ENCODE results near the gene KIFC3.

DNA sequence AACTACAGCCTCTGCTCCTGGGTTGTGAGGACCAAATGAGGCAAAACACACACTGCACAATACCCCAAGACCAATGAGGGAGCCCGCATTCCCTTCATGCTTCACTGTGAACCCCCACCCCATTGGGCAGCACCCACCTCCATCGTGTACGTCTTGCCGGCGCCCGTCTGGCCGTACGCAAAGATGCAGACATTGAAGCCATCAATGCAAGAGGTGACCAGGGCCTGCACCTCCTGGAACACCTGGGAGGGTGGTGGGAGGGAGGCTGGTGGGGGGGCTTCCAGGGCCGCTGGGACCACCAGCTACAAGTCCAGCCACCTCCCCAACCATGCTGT lies 38.3 kb downstream of the KIFC3 start:
- TF ChIP-seq POLR2AphosphoS5 (IDR thresholded peaks at IDR 0.05; ENCODE audit: insufficient read depth in 1 of 2, low read depth in 1 of 2) (no peak), POLR2A (IDR thresholded peaks at IDR 0.05) (no peak)
- TF ChIP-seq, protein P1, sequence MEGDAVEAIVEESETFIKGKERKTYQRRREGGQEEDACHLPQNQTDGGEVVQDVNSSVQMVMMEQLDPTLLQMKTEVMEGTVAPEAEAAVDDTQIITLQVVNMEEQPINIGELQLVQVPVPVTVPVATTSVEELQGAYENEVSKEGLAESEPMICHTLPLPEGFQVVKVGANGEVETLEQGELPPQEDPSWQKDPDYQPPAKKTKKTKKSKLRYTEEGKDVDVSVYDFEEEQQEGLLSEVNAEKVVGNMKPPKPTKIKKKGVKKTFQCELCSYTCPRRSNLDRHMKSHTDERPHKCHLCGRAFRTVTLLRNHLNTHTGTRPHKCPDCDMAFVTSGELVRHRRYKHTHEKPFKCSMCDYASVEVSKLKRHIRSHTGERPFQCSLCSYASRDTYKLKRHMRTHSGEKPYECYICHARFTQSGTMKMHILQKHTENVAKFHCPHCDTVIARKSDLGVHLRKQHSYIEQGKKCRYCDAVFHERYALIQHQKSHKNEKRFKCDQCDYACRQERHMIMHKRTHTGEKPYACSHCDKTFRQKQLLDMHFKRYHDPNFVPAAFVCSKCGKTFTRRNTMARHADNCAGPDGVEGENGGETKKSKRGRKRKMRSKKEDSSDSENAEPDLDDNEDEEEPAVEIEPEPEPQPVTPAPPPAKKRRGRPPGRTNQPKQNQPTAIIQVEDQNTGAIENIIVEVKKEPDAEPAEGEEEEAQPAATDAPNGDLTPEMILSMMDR (IDR thresholded peaks at IDR 0.05): no peak

All from vagina (tissue), 2 donors.